IPS DF 4.7 (cell line): ENCODE data around the gene NUDT1.

ENCODE experiments used
- DNase-seq: peaks from one replicate; pipeline ENCODE4 v3.0.0-alpha.2; 2013; ENCODE audit warnings: low spot score; ENCODE audit errors: extremely low read depth

Gene NUDT1

DNA sequence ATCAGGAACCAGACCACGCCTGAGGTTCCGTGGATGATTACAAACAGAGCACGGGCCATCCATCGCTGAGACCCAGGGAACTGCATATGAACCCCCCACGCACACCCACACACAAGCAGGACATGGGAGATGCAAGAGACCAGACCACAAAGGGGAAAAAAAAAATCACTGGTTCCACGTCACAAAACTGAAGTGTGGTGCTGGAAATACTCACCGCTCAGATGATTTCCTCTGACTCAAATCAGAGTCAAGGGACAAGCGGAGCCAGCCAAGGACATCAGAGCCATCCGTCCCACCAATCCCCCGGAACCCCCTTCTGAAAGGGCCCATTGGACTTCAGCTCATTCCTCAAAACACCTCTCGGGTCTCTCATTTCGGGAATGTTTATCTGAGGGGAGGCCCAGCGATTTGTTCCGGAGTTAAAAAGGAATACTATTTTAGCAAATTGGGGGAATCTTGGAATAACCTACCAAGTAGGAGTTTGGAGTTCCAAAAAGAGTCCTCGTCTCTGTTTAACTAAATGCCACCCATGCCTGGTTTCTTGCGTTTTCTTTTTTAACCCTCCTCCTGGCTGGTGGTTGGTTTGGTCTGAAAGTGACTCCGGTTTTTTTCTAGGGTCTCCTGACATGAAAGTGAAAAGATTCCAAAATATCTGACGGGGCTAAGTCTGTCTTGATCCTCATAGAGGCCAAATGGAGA is 57.3 kb downstream of the NUDT1 start:
- DNase-seq: no peak

- DNase-seq: no peak
Observed at GRCh38 chr7:2299870-2300512, 58.0 kb downstream of the NUDT1 start.
